ENCODE results near the gene LHPP.

- no peak for TF ChIP-seq HOXA7 (CRISPR knock-in tag; IDR thresholded peaks at IDR 0.05)
- no peak for TF ChIP-seq HDAC2 (IDR thresholded peaks at IDR 0.05)
- no peak for TF ChIP-seq POLR2A (IDR thresholded peaks at IDR 0.05; ENCODE audit: low read length)
- TF ChIP-seq EP300 (IDR thresholded peaks at IDR 0.05) = no peak
- TF ChIP-seq CTCF (IDR thresholded peaks at IDR 0.05) = no peak
- TF ChIP-seq ELK1 (IDR thresholded peaks at IDR 0.05; ENCODE audit: low read depth, low read length) = no peak
- no peak for TF ChIP-seq MAFK (IDR thresholded peaks at IDR 0.05; ENCODE audit: partially characterized antibody)
- no peak for TF ChIP-seq MAX (IDR thresholded peaks at IDR 0.05)
- TF ChIP-seq REST (IDR thresholded peaks at IDR 0.05) = no peak
- TF ChIP-seq CBX8 (IDR thresholded peaks at IDR 0.05) = no peak
- TF ChIP-seq TP53 (CRISPR knock-in tag; IDR thresholded peaks at IDR 0.05) = no peak
- no peak for TF ChIP-seq EHMT2 (IDR thresholded peaks at IDR 0.05; ENCODE audit: low read depth)
- no peak for TF ChIP-seq PBX3 (IDR thresholded peaks at IDR 0.05)
- no peak for TF ChIP-seq CEBPB (IDR thresholded peaks at IDR 0.05)
Observed at GRCh38 chr10:124510759-124511158, 49.1 kb downstream of the LHPP start.
